Measurements from ENCODE around the gene TRPC4AP. TPM values are rescaled to one million over a fixed set of nuclear protein-coding genes. Genes with fewer than 3 reads are reported as not detected.

The TRPC4AP gene
- polyA plus RNA-seq, 2 of the 4 experiments (the other 2 are of a cell fraction), result 51.4 to 55.3 TPM

GRCh38 chr20:35007413-35007812, 85.2 kb downstream of the TRPC4AP start:
- no peak overlapping the region for H3K4me2 ChIP-seq
- ChIA-PET CTCF (interaction anchor here (0.5 to 1.1 kb wide), 2 partner anchors 38 to 134 kb away, joined by 3 to 4 read pairs; partner anchors contain the start of gene GGT7), POLR2A (no interaction called here)
- no peak overlapping the region for H3K4me3 ChIP-seq
- no peaks in the 10 kb centered on the region for H3K9me3 ChIP-seq
- no peak overlapping the region for H3K27ac ChIP-seq
- no peak for TF ChIP-seq NFE2L2 (conservative IDR thresholded peaks at IDR 0.05; ENCODE audit: low read length)
- TF ChIP-seq SMC3 (IDR thresholded peaks at IDR 0.05), result no peak
- no peak for TF ChIP-seq HOXA7 (CRISPR knock-in tag; IDR thresholded peaks at IDR 0.05)
- TF ChIP-seq HOXB5 (CRISPR knock-in tag; IDR thresholded peaks at IDR 0.05), result no peak
- TF ChIP-seq ESRRA (IDR thresholded peaks at IDR 0.05; ENCODE audit: borderline replicate concordance, low read length), result no peak
- TF ChIP-seq RAD21 (conservative IDR thresholded peaks at IDR 0.05 in 1 of 2, IDR thresholded peaks at IDR 0.05 in 1 of 2), result no peak
- no peak for TF ChIP-seq HOXB13 (CRISPR knock-in tag; IDR thresholded peaks at IDR 0.05; ENCODE audit: low read depth)
- DNase-seq (ENCODE audit: low read depth in 1 of 2, low spot score in 1 of 2), result no peak
- no peaks in the 10 kb centered on the region for H3K4me1 ChIP-seq
- no peak for ATAC-seq
- no peak for FAIRE-seq
- 94% methylated on average over 9 of the region's 9 CpGs for WGBS (ENCODE audit: missing lambda C conversion rate)

GRCh38 chr20:35006531-35006971, 86.1 kb downstream of the TRPC4AP start:
- Histone ChIP-seq H3K4me2 (no peak overlapping the region), H3K27ac (no peak overlapping the region), H3K4me1 (no peaks in the 10 kb centered on the region), H3K9me3 (no peaks in the 10 kb centered on the region), H3K4me3 (no peak overlapping the region)
- ATAC-seq (no peak), FAIRE-seq (no peak), DNase-seq (ENCODE audit: low read depth in 1 of 2, low spot score in 1 of 2) (no peak)
- ChIA-PET CTCF (no interaction called here), POLR2A (no interaction called here)
- TF ChIP-seq JUNB (IDR thresholded peaks at IDR 0.05) (no peak), CBX8 (IDR thresholded peaks at IDR 0.05) (no peak), EHMT2 (IDR thresholded peaks at IDR 0.05; ENCODE audit: low read depth) (no peak), ZC3H11A (IDR thresholded peaks at IDR 0.05) (no peak), BCL3 (IDR thresholded peaks at IDR 0.05) (no peak), POLR2AphosphoS2 (conservative IDR thresholded peaks at IDR 0.05; ENCODE audit: low read length) (no peak), E2F6 (IDR thresholded peaks at IDR 0.05; ENCODE audit: borderline replicate concordance, low read depth) (no peak), USF2 (IDR thresholded peaks at IDR 0.05) (no peak), MAFK (IDR thresholded peaks at IDR 0.05; ENCODE audit: partially characterized antibody) (no peak), POLR2A (IDR thresholded peaks at IDR 0.05; ENCODE audit: low read length) (no peak), NFE2L2 (conservative IDR thresholded peaks at IDR 0.05; ENCODE audit: low read length) (no peak), JUN (IDR thresholded peaks at IDR 0.05) (no peak)
- 80% methylated on average over 4 of the region's 4 CpGs for WGBS (ENCODE audit: missing lambda C conversion rate)

- 93% methylated on average over 11 of the region's 11 CpGs for WGBS (ENCODE audit: missing lambda C conversion rate)
- no peak for ATAC-seq
- CTCF ChIA-PET, result interaction anchor here (1.0 kb wide), 1 partner anchor 18 kb away, joined by 3 read pairs; no protein-coding TSS in a partner anchor
- FAIRE-seq, result no peak
- POLR2A ChIA-PET, result no interaction called here
- Histone ChIP-seq H3K4me3 (no peak overlapping the region), H3K4me1 (no peaks in the 10 kb centered on the region), H3K9me3 (no peaks in the 10 kb centered on the region), H3K27ac (no peak overlapping the region), H3K4me2 (no peak overlapping the region)
- no peak for TF ChIP-seq USF2 (IDR thresholded peaks at IDR 0.05)
- no peak for TF ChIP-seq MAFK (IDR thresholded peaks at IDR 0.05; ENCODE audit: partially characterized antibody)
- no peak for TF ChIP-seq HDAC2 (IDR thresholded peaks at IDR 0.05)
- no peak for TF ChIP-seq BCL3 (IDR thresholded peaks at IDR 0.05)
- no peak for TF ChIP-seq EHF (CRISPR knock-in tag; IDR thresholded peaks at IDR 0.05)
- no peak for TF ChIP-seq ZC3H11A (IDR thresholded peaks at IDR 0.05)
- TF ChIP-seq POLR2A (IDR thresholded peaks at IDR 0.05; ENCODE audit: low read length), result no peak
- no peak for TF ChIP-seq ESRRA (IDR thresholded peaks at IDR 0.05; ENCODE audit: borderline replicate concordance, low read length)
- TF ChIP-seq MYC (IDR thresholded peaks at IDR 0.05; ENCODE audit: borderline replicate concordance, low read length), result no peak
- TF ChIP-seq HOXB5 (CRISPR knock-in tag; IDR thresholded peaks at IDR 0.05), result no peak
- no peak for TF ChIP-seq MAZ (IDR thresholded peaks at IDR 0.05; ENCODE audit: borderline replicate concordance, low read depth, low read length)
- TF ChIP-seq HMGXB4 (CRISPR knock-in tag; IDR thresholded peaks at IDR 0.05; ENCODE audit: borderline replicate concordance), result no peak
- no peak for TF ChIP-seq TFCP2L1 (CRISPR knock-in tag; IDR thresholded peaks at IDR 0.05)
- no peak for TF ChIP-seq MAX (IDR thresholded peaks at IDR 0.05)
- no peak for TF ChIP-seq FOSL2 (IDR thresholded peaks at IDR 0.05)
- no peak for TF ChIP-seq FOSL2 (CRISPR knock-in tag; IDR thresholded peaks at IDR 0.05)
- TF ChIP-seq KDM5A (IDR thresholded peaks at IDR 0.05), result no peak
- TF ChIP-seq HOXB13 (CRISPR knock-in tag; IDR thresholded peaks at IDR 0.05; ENCODE audit: low read depth), result no peak
- TF ChIP-seq HEYL (CRISPR knock-in tag; IDR thresholded peaks at IDR 0.05), result no peak
- no peak for DNase-seq (ENCODE audit: low read depth in 1 of 2, low spot score in 1 of 2)
Observed at GRCh38 chr20:35006009-35006408, 86.6 kb downstream of the TRPC4AP start.
